HepG2 (cell line): ENCODE results near the gene NBEA.

Experiments
- CENPT ChIP-seq: sonication (generic); formaldehyde crosslinking; IDR thresholded peaks from 2 replicates; pipeline ENCODE4 v1.8.0; 2022; ENCODE audit warnings: low read depth, mild to moderate bottlenecking, moderate library complexity, missing genetic modification reagents
- MAF1 ChIP-seq: sonication (generic); formaldehyde crosslinking; IDR thresholded peaks from 2 replicates; pipeline ENCODE4 v1.5.0; 2020; ENCODE audit warnings: missing genetic modification reagents, borderline replicate concordance
- RAD51 ChIP-seq: fragments of 450-650 bp; IDR thresholded peaks from 2 replicates; pipeline ENCODE4 v1.6.1; 2016; ENCODE audit warnings: borderline replicate concordance
- THAP7 ChIP-seq: sonication (generic); formaldehyde crosslinking; IDR thresholded peaks from 2 replicates; pipeline ENCODE4 v1.8.1; 2023; ENCODE audit warnings: mild to moderate bottlenecking, missing genetic modification reagents
- USF2 ChIP-seq, 2 experiments: sonication (generic) in 1 of 2; formaldehyde crosslinking in 1 of 2; IDR thresholded peaks; 2 replicates each; pipeline versions ENCODE4 v1.5.1 to v1.6.1; 2011 to 2020; ENCODE audit warnings: borderline replicate concordance in 1 of 2, low read depth in 1 of 2, low read length in 1 of 2, mild to moderate bottlenecking in 1 of 2, missing genetic modification reagents in 1 of 2, moderate library complexity in 1 of 2
- ZNF790 ChIP-seq: sonication (generic); formaldehyde crosslinking; IDR thresholded peaks from 2 replicates; pipeline ENCODE4 v1.8.0; 2022; ENCODE audit warnings: missing genetic modification reagents, mild to moderate bottlenecking, borderline replicate concordance
- TF ChIP-seq, protein P1 (sequence below): sonication (generic); formaldehyde crosslinking; IDR thresholded peaks from 2 replicates; pipeline ENCODE4 v1.5.0; 2020; ENCODE audit warnings: mild to moderate bottlenecking, missing genetic modification reagents, moderate library complexity

DNA sequence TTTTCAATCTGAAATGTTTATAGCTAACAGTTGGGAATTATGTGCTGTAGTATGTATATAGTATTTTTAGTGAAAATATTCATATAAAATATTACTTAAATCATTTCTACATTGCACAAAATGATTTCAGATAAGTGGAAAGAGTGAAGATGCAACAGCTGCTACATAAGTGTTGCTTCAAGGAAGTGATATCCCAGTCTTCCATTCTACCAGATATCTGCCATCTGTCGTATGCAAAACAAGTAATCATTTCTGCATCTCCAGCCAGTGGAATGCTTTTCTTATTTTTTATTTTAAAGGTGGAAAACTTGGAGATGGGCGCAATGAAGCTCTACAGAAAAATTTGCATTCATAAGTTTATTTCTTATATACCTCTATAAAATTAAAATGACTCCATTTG lies 687.0 kb downstream of the NBEA start:
- TF ChIP-seq ZNF790 (CRISPR knock-in tag) (no peak), USF2 (IDR thresholded peaks at IDR 0.05; ENCODE audit: low read depth, low read length) (no peak), USF2 (CRISPR knock-in tag; IDR thresholded peaks at IDR 0.05; ENCODE audit: borderline replicate concordance) (no peak), MAF1 (no peak), THAP7 (no peak), CENPT (CRISPR knock-in tag) (no peak), RAD51 (no peak)
- TF ChIP-seq, protein P1, sequence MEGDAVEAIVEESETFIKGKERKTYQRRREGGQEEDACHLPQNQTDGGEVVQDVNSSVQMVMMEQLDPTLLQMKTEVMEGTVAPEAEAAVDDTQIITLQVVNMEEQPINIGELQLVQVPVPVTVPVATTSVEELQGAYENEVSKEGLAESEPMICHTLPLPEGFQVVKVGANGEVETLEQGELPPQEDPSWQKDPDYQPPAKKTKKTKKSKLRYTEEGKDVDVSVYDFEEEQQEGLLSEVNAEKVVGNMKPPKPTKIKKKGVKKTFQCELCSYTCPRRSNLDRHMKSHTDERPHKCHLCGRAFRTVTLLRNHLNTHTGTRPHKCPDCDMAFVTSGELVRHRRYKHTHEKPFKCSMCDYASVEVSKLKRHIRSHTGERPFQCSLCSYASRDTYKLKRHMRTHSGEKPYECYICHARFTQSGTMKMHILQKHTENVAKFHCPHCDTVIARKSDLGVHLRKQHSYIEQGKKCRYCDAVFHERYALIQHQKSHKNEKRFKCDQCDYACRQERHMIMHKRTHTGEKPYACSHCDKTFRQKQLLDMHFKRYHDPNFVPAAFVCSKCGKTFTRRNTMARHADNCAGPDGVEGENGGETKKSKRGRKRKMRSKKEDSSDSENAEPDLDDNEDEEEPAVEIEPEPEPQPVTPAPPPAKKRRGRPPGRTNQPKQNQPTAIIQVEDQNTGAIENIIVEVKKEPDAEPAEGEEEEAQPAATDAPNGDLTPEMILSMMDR = no peak
